GM18951 (cell line): Measurements from ENCODE around the gene ZBTB17.
"Not testable (repeated sequence)": the region's sequence is repeated elsewhere in the genome, so short reads cannot be mapped to it uniquely, and the experiment has no call there.

ENCODE experiments used
- POLR2A ChIP-seq: IDR thresholded peaks from 4 replicates; pipeline ENCODE4 v1.6.1; 2011; ENCODE audit warnings: mild to moderate bottlenecking; ENCODE audit not compliant: insufficient read length, insufficient read depth; ENCODE audit errors: extremely low read depth
- in situ Hi-C: fragments of 300-500 bp; cut with MboI; formaldehyde crosslinking; loops from one replicate; pipeline ENCODE4 v1.12.0; 2022; ENCODE audit warnings: low sequenced_read_pairs, mixed read lengths, inconsistent platforms; ENCODE audit not compliant: unreplicated experiment

The ZBTB17 gene

GRCh38 chr1:15975805-15976680, at the start of gene ZBTB17:
Gene ZBTB17 (minus strand): TSS chr1:15976101. CDS start chr1:15948495, 27,606 bp downstream.
- in situ Hi-C loops: no loop called here
- TF ChIP-seq POLR2A: peak; percentile 76

- TF ChIP-seq POLR2A: no peak
- in situ Hi-C loops: no loop called here
Measured at GRCh38 chr1:16023050-16023653, 47.3 kb upstream of the ZBTB17 start.

GRCh38 chr1:16022393-16022792, 46.5 kb upstream of the ZBTB17 start:
- in situ Hi-C loops: no loop called here
- no peak for TF ChIP-seq POLR2A

- in situ Hi-C loops: no loop called here
- TF ChIP-seq POLR2A: no peak
Measured at GRCh38 chr1:16021681-16022080, 45.8 kb upstream of the ZBTB17 start, which contains the start of gene CLCNKA. Gene CLCNKA (plus strand): TSS chr1:16022036. CDS start chr1:16022620, 584 bp downstream.

GRCh38 chr1:16020878-16021277, 45.0 kb upstream of the ZBTB17 start:
- in situ Hi-C loops: not testable (repeated sequence)

GRCh38 chr1:16020325-16020724, 44.4 kb upstream of the ZBTB17 start:
- no peak for TF ChIP-seq POLR2A
- in situ Hi-C loops: no loop called here

- in situ Hi-C loops: no loop called here
Measured at GRCh38 chr1:16019644-16020277, 43.9 kb upstream of the ZBTB17 start.

GRCh38 chr1:16018749-16019643, 43.1 kb upstream of the ZBTB17 start:
- in situ Hi-C loops: no loop called here
- TF ChIP-seq POLR2A: no peak

More at GRCh38 chr1:16019644-16020277, 43.9 kb upstream of the ZBTB17 start:
- no peak for TF ChIP-seq POLR2A

GRCh38 chr1:16018308-16018707, 42.4 kb upstream of the ZBTB17 start:
- TF ChIP-seq POLR2A: no peak
- in situ Hi-C loops: no loop called here

GRCh38 chr1:16017461-16018303, 41.8 kb upstream of the ZBTB17 start, which contains the start of gene HSPB7:
Gene HSPB7 (minus strand): TSS chr1:16018043. CDS start chr1:16017963, 80 bp downstream.
- TF ChIP-seq POLR2A: no peak
- in situ Hi-C loops: no loop called here

- in situ Hi-C loops: no loop called here
Measured at GRCh38 chr1:16017076-16017460, 41.2 kb upstream of the ZBTB17 start.

More at GRCh38 chr1:16017076-16017460, 41.2 kb upstream of the ZBTB17 start:
- TF ChIP-seq POLR2A: no peak
